GM19240 (cell line): ENCODE measurements around the gene FGD4.

Source experiments
- DNase-seq: peaks from one replicate; pipeline ENCODE4 v3.0.0; 2011; ENCODE audit warnings: low spot score; ENCODE audit not compliant: insufficient read length

The FGD4 gene

DNA sequence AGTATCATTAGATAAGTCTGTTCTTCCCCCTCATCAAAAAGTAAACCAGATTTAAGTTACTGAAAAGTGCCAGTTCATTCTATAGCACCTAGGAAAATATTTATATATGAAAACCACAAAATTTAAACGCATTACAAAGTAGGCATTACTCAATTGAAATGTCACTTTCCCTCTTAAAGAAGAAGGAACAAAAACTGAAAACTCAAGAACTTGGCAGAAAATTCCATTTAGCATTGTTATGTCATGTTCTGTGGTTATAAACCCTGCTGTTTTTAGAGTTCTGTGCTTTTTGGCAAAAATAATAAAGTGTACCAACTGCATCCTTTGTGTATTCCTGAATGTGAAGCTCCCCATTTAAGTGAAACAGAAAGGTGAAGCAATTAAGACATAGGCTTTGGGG is 3.6 kb downstream of the FGD4 start:
- no peak for DNase-seq

DNA sequence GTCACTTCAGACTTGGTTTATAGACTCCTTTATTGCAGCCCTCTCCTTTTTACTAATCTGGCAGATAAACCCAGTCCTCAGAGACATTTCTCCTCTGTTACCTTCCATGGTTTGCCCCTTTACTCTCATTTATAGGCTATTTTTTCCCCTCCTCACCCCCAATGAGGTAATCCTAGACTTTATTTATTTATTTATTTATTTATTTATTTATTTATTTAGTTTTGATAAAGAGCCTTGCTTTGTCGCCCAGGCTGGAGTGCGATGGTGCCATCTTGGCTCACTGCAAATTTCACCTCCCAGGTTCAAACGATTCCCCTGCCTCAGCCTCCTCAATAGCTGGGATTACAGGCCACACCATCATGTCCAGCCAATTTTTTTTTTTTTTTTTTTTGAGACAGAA is 8.4 kb downstream of the FGD4 start:
- no peak for DNase-seq

DNA sequence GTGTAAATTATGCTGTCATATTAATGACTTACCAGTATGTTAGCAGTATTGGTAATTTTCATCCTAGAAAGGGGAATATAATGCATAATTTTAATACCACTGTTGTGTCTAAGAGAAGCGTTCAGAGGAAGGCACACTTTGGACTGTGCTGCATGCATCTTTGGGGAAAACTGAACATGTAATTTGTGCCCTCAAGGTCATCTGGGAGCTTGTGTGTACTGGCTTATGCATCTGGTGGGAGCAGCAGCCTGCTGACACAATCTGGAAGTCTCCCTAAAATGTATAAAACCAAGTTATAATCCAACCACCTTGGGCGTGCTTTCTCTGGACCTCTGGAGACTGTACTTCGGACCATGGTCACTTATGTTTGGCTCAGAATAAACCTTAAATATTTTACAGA is 14.1 kb downstream of the FGD4 start:
- no peak for DNase-seq

DNA sequence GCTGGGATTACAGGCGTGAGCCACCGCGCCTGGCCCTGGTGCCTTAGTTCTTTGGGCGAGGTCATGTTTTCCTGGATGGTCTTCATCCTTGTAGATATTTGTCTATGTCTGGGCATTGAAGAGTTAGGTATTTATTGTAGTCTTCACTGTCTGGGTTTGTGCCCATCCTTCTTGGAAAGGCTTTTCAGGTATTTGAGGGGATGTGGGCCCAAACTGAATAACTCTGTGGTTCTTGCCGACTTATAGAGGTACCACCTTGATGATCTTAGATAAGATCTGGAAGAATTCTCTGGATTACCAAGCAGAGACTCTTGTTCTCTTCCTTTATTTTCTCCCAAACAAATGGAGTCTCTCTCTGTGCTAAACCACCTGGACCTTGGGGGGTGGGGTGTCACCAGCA is 18.9 kb downstream of the FGD4 start:
- no peak for DNase-seq

DNA sequence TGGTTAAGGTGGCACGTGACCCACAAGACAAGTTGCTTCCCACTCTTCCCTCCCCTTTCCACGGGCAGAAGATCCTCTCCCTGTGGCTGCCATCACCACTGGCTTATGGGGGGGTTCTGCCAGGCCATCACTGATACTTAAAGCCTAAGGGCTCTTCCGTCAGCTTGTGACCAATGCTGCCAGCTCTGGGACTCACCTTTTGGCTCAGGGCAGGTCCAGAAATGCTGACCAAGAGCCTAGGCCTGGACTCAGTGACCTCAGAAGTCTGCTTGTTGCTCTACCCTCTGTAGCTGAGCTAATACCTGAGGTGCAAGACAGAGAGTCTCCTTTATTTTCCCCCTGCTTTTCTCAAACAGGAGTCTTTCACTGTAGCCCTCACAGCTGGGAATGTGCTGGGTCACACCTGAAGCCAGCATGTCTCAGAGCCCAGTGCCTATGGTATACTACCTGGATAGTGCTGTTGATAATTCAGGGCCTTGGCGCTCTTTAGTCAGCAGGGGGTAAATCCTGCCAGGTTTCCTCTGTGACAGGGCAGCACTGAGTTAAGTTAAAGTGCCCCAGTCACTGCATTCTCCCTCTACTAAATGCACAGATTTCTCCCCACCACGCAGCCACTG is 19.7 kb downstream of the FGD4 start:
- no peak for DNase-seq

DNA sequence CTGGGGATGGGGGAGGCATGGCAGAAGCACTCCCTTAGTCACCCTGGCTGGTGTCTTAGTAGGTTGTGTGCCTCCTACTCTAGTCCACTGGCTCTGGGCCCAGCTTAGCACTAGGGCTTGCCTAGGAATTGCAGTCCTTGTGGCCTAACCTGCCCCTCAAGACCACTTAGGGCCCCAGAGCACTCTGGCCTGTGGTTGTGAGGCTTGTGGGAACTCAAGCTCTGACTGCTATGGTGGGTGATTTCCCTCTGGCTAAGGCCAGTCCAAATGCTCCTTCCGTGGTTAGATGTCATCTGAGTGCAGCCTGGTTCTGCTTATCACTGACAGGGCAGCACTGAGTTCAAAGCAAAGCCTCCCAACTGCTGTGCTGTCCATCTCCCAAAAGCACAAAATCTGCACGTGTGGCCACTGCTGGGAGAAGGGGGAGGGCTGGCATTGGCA is 20.2 kb downstream of the FGD4 start:
- no peak for DNase-seq

DNA sequence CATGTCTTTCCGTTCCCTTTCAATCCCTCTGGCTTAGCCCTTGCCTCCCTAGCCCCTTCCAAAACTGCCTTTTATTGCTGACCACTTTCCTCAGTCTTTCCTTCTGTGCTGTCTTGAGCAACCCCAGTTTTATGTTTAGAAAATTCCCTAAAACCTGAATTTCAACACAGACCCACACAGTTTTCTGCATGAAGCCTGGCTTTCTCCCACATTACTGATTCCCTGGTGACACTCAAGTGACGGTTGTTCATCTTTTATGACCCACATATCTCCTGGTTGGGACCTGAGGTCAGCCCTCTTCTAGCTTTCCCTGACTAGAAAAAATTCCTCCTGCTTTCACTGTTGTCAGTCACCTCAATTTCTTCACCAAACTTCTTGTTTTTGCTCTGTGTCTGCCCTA is 21.0 kb downstream of the FGD4 start:
- DNase-seq = no peak

DNA sequence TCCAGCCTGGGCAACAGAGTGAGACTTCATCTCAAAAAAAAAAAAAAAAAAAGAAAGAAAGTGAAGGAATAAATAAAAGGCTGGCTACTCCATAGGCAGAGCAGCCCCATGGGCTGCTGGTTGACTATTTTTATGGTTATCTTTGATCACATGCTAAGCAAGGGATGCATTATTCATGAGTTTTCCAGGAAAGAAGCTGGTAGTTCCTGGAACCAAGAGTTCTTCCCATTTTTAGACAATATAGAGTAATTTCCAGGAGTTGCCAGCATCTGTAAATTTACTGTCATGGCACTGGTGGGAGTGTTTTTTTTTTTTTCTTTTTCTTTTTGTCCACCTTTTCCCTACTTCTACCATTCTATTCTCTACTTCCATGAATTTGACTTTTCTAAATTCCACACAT is 24.2 kb downstream of the FGD4 start:
- DNase-seq = no peak

DNA sequence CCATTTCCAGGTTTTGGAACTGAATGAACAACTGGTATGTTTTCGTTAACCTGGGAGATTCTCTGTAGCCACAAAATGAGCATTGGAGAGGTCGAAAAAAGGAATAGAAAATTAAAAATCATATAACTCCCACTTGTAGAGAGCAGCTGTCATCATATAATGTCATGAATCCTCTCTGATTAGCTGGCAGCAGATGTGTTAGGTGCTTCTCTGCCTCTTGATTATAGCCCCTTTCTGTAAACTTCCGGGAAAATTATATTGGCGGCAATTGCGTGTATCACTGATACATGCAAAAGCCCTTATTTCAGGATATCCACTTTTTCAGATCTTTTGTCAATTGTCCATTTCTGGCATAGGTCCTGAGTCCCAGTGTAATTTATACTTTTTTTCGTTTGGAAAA is 31.7 kb downstream of the FGD4 start:
- no peak for DNase-seq

DNA sequence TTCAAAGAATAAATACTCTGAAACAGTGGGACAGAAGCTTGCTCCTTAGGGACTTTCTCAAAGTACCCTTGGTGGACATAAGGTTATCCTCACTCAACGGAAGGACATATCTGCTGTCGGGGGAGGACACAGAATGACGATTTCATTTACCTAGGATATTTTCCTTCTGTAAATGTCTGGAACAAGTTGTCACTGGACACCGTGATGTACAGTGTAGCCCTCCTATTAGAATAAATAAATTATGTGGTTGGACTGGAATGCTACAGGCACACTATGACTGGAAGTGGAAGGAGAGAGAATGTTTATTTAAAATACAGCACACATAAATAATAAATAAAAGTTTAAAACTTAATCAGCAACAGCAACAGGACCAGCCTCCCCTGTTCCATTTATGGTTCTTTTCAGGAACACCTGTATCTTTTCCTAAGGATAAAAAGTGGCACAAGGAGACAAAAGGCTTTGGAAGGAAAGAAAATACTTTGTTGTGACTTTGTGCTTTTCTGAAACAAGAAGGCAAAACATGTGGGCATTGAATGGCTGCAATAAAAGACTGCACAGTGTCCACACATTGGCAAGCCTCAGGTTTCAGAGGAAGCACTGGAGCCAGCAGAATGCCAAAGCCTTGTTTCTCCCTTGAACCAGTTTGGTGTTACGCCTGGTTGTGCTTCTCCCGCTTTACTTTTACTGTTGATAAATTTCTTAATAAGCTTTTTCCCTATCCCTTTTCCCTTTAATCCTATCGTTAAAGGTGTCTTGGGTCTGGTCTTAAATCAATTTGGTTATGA is 36.8 kb downstream of the FGD4 start:
- DNase-seq = no peak

DNA sequence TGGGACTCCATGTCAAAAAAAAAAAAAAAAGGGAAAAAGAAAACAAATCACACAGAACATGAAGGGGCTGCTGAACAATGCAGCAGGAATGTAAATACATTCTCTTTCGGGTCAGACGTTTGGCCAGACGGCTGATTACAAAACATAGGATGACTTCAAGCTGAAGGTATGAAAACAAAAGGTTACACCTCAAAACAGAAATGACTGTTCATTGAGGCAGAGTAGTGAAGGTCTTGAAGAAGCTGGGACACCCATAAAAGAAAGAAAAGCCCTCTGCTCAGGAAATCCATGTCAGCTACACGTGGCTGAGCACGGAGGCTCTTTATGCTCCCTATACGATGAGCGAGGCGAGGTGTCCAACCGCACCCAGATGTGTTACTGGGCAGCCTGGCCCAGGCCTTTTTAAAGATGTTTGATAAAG is 37.7 kb downstream of the FGD4 start:
- no peak for DNase-seq

DNA sequence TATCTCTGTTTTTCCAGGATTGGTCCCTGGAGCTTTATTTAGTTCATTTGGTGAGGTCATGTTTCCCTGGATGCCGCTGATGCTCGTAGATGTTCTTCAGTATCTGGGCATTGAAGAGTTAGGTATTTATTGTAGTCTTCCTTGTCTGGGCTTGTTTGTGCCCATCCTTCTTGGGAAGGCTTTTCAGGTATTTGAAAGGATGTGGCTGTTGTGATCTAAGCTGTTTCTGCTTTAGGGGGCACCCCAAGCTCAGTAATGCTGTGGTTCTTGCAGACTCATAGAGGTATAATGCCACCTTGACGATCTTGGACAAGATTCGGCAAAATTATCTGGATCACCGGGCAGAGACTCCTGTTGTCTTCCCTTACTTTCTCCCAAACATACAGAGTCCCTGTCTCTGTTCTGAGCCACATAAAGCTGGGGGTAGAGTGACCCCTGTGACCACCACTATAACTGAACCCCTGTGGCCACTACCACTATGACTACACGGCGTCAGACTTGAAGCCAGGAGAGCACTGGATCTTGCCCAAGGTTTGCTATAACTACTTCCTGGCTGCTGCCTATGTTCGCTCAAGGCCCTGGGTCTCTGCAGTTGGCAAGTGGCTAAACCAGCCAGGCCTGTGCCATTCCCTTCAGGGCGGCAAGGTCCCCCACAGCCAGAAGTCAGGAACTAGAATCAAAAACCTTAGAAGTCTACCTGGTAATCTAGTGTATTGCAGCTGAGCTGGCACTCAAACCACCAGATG is 40.9 kb downstream of the FGD4 start:
- DNase-seq = no peak

DNA sequence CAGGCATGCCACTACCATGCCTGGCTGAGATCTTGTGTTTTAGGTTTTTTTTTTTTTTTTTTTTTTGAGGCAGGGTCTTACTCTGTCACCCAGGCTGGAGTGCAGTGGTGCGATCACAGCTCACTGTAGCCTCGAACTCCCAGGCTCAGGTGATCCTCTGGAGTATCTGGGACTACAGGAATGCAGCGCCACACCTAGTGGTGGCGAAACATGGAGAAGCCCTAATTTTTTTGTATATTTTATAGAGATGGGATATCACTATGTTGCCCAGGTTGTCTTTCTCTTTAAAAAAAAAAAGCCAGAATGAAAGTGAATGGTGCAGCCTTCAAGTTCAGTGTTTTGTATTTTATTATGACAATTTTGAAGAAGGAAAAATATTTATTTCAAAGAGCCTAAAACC is 44.1 kb downstream of the FGD4 start:
- no peak for DNase-seq

DNA sequence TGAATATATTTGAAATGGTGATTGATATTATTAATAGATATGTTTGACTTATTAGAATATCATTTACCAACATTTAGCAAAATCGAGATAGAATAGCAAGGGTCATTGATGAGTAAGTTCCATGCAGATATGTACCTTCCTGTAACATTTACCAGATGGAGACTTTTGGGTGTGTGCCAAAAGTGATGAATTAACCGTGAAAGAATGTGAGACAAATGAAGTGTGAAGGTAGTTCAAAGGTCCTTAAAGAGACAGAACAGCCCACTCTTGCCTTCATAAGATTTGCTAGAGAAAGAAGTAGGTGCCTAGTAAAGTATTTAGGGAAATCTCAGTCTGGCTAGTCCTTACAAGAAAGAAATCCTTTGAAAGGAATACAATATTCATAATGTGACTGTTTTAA is 45.5 kb downstream of the FGD4 start:
- DNase-seq = no peak

DNA sequence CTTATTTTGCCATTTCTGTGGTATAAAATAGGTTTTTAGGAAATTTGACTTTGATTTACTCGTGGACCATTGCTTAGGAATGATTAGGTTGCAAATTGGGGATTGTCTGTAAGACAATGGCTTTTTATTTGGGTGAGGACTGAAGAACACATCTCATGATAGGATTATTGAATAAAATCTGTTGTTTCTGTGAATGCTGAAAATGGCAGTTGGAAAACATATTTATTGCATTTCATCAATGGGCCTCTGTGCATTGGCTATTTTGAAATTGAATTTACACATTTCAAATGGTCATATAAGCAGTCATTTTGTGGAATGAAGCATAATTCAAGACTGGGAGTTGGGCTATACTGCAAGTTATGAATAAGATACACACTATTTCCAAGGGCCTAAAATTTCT is 46.0 kb downstream of the FGD4 start:
- DNase-seq = no peak

DNA sequence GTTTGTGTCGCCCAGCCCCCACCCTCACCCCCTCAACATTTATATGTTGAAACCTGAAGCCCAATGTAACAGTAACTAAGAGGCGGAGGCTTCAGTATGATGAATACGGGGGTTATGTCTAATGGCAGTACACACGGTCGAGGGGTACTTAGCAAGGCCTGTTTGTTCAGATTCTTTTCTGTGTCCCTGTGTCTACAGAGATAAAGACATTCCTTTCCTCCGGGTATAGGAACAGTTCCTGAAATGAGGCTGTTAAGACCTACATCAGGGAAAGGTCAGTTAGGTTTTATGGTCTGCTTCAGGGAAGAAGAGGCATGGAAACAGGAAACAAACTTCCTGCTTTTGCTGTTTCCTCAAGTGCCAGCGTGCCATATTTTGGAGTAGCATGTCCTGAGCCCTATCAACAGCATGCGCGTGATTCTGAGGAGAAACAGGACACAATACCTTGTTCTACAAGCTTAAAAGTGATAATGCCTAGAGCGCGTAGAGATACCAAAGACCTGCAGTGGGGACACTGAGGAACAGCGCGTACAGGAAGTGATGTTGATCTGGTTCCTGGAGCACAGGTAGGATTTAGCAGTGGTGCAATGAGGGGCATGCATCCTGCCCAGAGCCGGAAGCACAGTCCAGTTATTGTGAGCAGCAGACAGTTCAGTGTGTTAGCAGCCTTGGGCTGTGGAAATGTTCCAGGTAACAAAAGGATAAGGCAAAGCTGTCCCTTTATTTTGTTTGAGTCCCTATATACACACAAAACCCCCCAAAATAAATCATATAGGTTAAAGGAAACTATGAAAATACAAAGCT is 47.2 kb downstream of the FGD4 start:
- no peak for DNase-seq

DNA sequence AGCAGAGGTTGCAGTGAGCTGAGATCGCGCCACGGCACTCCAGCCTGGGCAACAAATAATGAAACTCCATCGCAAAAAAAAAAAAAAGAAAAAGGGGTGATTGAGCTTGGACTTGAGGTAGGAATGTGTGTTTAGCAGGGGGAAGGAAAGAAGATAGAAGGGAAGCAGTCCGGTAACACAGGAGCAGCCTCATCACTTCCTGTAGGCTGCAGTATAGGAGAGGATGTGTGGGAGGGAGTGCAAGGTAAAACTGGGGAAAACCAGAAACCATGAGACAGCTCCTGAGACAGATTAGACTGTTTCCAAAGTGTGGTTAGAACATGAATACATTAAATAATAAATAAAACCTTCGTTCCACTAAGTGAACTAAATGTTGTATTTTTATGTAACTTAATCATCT is 49.2 kb downstream of the FGD4 start:
- DNase-seq = no peak

DNA sequence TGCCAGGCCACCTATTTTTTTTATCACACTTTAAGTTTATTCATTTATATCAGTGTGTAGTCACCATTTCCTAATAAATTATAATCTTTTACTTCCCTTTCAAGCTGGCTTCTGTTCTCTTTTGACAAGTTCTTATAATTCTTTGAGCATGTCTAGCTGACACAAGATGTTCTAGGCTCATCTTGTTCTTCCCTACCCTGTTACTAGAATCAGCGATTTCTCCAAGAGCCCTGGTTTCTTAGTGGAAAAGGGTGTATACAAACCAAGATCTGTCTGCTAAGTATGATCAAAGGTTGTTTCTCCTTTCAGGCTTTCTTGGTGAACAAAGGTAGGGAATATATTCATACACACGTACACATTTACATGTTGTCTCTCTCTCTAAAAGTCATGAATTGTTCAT is 51.0 kb downstream of the FGD4 start:
- DNase-seq = no peak

DNA sequence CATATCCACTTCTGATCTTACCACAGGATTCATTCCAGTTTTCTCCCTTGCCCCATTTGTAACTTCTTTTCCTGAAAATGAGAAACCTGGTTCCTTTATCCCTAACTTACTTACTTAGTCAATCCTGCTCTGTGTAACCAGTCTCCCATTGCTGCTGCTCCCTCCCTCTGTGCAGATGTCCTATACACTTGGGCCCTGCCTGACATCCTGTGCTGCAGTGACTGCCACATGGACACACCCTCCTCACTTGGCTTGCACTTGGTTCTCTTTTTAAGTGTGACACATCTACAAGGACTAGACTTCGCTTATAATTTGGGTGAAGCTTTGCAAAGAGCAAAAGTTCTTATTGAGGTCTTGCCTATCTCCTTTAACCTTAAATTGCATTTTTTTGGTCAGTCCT is 51.4 kb downstream of the FGD4 start:
- DNase-seq = no peak

DNA sequence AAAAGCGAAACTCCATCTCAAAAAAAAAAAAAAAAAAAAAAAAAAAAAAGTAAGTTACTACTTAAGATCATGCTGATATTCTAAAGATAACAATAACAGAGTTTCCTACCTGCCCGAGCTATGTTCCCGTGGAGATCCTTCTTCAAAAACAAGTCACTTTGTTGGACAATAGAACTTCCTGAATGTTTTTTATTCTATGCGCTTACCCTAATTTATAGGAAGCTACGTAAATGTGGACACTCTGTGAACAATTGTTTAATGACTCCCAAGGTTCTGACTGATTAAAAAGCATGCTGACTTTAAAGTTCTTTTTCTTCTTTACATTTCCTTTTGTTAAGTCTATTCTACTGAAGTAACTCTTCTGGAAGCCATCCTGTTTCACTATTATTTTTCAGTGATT is 52.5 kb downstream of the FGD4 start:
- no peak for DNase-seq

DNA sequence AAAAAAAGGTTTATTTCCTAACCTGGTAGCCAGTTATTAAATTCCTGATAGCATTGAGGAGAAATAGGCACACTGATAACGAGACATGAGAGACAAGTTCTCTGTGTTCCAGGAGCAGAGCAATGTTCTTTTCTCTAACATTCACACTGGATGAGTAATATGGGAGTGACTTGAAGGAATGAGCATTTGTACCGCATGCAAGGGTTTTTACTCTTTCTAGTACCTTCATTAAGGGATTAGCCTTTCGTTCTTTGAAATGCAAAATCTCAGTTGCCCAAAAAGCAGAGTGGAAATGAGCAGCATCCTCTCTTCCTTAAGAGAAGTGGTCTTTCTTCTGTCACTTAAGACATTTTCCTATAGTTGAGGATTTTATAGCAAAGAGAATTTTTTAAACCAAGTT is 54.7 kb downstream of the FGD4 start:
- no peak for DNase-seq

DNA sequence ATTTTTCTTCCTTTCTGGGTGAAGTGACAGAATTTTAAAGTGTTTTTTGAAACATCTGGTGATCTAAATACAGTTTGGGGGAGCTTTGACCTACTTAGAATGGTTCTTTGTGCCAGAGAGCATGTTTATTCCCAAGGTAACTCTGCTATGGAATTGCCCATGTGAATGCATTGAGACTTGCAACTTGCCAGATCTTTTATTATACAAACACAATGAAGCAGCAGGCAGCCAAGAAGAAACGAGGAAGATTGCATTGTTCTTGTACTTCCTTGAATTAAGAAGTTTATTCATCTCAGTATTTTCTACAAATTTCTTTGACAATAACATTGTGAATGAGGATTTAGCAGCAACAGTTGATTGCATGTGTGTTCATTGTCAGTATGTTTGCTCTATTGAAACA is 55.5 kb downstream of the FGD4 start:
- DNase-seq = no peak
